CD8-positive, alpha-beta memory T cell (primary cell): ENCODE results near the gene EPS8L2. TPM values are rescaled to one million over a fixed set of nuclear protein-coding genes. Genes with fewer than 3 reads are reported as not detected.

ENCODE experiments used
- CTCF ChIA-PET: fragments of 350-600 bp; sonication (Branson Sonifier 250); formaldehyde crosslinking; loops from one replicate; lab custom pipeline; 2021; ENCODE audit warnings: antibody characterized with exemption; lab: Charles Lee
- POLR2A ChIA-PET: fragments of 350-600 bp; sonication (Branson Sonifier 250); formaldehyde crosslinking; loops from one replicate; lab custom pipeline; 2021; ENCODE audit warnings: antibody characterized with exemption; lab: Charles Lee
- DNase-seq, 5 donors: peaks; one replicate each; pipeline versions ENCODE4 v3.0.0 to v3.0.0-alpha.2; 2020 to 2022; ENCODE audit warnings: mixed read lengths in 1 of 5
- H3K27ac ChIP-seq: one replicate; pipeline ENCODE4 v1.7.0; 2013; ENCODE audit warnings: low read depth, mild to moderate bottlenecking, low read length, moderate library complexity
- H3K27me3 ChIP-seq: 2 replicates; pipeline ENCODE4 v1.7.0; 2013; ENCODE audit warnings: low read length, mild to moderate bottlenecking; ENCODE audit not compliant: insufficient read depth, poor library complexity, severe bottlenecking
- H3K36me3 ChIP-seq: 2 replicates; pipeline ENCODE4 v1.7.0; 2013; ENCODE audit warnings: mild to moderate bottlenecking, low read length, moderate library complexity; ENCODE audit not compliant: insufficient read depth
- H3K4me1 ChIP-seq: 2 replicates; pipeline ENCODE4 v1.7.0; 2013; ENCODE audit warnings: mild to moderate bottlenecking, low read length, moderate library complexity; ENCODE audit not compliant: insufficient read depth
- H3K4me3 ChIP-seq: 2 replicates; pipeline ENCODE4 v1.7.0; 2013; ENCODE audit warnings: mild to moderate bottlenecking, low read length
- H3K9me3 ChIP-seq: 2 replicates; pipeline ENCODE4 v1.7.0; 2013; ENCODE audit warnings: mild to moderate bottlenecking, low read length
- H3K27ac Mint-ChIP-seq, 8 donors: one replicate each; pipeline ENCODE4 v1.8.0; 2020 to 2021; ENCODE audit warnings: mixed read lengths in 8 of 8, mild to moderate bottlenecking in 6 of 8, inconsistent platforms in 3 of 8, moderate library complexity in 3 of 8
- H3K27me3 Mint-ChIP-seq, 2 donors: one replicate each; pipeline ENCODE4 v1.8.0; 2020 to 2021; ENCODE audit warnings: mixed read lengths in 2 of 2, mild to moderate bottlenecking in 1 of 2, moderate library complexity in 1 of 2
- H3K36me3 Mint-ChIP-seq, 3 donors: one replicate each; pipeline ENCODE4 v1.8.0; 2020 to 2021; ENCODE audit warnings: mixed read lengths in 3 of 3, inconsistent platforms in 1 of 3, mild to moderate bottlenecking in 1 of 3
- H3K4me1 Mint-ChIP-seq, 3 donors: one replicate each; pipeline ENCODE4 v1.8.0; 2020 to 2021; ENCODE audit warnings: mixed read lengths in 3 of 3, inconsistent platforms in 1 of 3, mild to moderate bottlenecking in 1 of 3
- H3K4me3 Mint-ChIP-seq, 7 donors: one replicate each; pipeline ENCODE4 v1.8.0; 2020 to 2021; ENCODE audit warnings: mixed read lengths in 7 of 7, mild to moderate bottlenecking in 6 of 7, moderate library complexity in 4 of 7, inconsistent platforms in 2 of 7
- H3K9me3 Mint-ChIP-seq, 5 donors: one replicate each; pipeline ENCODE4 v1.8.0; 2020 to 2022; ENCODE audit warnings: mixed read lengths in 5 of 5, mild to moderate bottlenecking in 3 of 5, moderate library complexity in 2 of 5, inconsistent platforms in 1 of 5
- polyA plus RNA-seq: library from polyadenylated mRNA; unstranded; fragments of 300-500 nt; fragmentation: Illumina TruSeq; gene quantifications from one replicate; pipeline ENCODE4 v1.2.3, GENCODE V29; 2021
- total RNA-seq, 2 experiments: library from RNA; stranded (reverse); gene quantifications; one replicate each; pipeline ENCODE4 v1.2.3, GENCODE V29; 2021

The EPS8L2 gene
- total and polyA plus RNA-seq, 3 experiments from 2014 or later, result 7.0 to 22.9 (median 7.8) TPM

- no peak for DNase-seq
- H3K27ac ChIP-seq, result no peak overlapping the region
- CTCF ChIA-PET, result interaction anchor here (0.8 to 1.0 kb wide), 2 partner anchors 20 to 119 kb away, joined by 3 to 4 read pairs; no protein-coding TSS in a partner anchor
- H3K27me3 ChIP-seq, result peaks cover 14% of the 10 kb centered on the region
- POLR2A ChIA-PET, result interaction anchor here (0.6 to 1.9 kb wide), 2 partner anchors 12 to 35 kb away, joined by 7 to 9 read pairs; partner anchors contain the start of genes DEAF1 and TMEM80
- H3K4me1 ChIP-seq, result no peaks in the 10 kb centered on the region
- H3K4me3 Mint-ChIP-seq, result peak overlapping the region in 3 of 7 donors; percentile 20 to 25 (median 20)
- no peaks in the 10 kb centered on the region for H3K9me3 ChIP-seq
- no peak overlapping the region for H3K4me3 ChIP-seq
- peaks cover 10 to 26% of the 10 kb centered on the region in 2 donors for H3K27me3 Mint-ChIP-seq
- H3K9me3 Mint-ChIP-seq, result no peaks in the 10 kb centered on the region
- peaks cover 2 to 15% (median 4%) of the 10 kb centered on the region in 3 donors for H3K4me1 Mint-ChIP-seq
- no peaks in the 10 kb centered on the region for H3K36me3 ChIP-seq
- peaks cover 0 to 3% (median 0%) of the 10 kb centered on the region in 3 donors for H3K36me3 Mint-ChIP-seq
- no peak overlapping the region for H3K27ac Mint-ChIP-seq
Measured at GRCh38 chr11:706957-707816, 1.2 kb downstream of the EPS8L2 start.

DNA sequence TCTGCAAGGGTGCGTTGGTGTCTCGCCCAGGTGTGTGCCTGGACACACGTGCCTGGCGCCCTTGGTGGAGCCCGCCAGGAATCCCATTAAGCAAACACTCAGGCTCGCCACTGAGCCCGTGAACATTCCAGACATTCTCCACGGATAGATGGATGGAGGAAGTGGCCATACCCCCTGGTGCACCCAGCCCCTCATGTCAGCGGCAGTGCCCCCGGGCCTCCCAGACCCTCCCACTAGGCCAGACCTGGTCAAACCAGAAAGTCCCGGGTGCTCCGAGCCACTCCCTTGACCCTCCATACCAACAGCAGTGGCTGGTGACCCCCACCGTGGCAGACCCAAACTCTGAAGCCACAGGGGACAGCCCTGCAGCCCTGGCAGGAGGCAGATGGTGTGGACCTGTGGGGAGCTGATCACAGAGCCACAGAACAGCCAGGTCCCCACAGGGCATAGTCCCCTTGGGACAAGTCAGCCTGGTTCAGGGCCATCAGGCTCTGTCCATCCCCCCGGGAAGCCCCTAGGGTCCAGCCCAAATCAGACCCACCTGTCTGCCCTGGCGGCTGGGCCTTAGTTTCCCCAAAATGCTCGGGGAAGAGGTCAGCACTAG lies 1.9 kb downstream of the EPS8L2 start:
- POLR2A ChIA-PET, result no interaction called here
- no peak overlapping the region for H3K27ac ChIP-seq
- Mint-ChIP-seq H3K27ac (no peak overlapping the region), H3K27me3 (peaks cover 10 to 26% of the 10 kb centered on the region in 2 donors), H3K4me3 (no peak overlapping the region), H3K4me1 (peaks cover 2 to 15% (median 4%) of the 10 kb centered on the region in 3 donors), H3K36me3 (peaks cover 0 to 3% (median 0%) of the 10 kb centered on the region in 3 donors), H3K9me3 (no peaks in the 10 kb centered on the region)
- no peaks in the 10 kb centered on the region for H3K4me1 ChIP-seq
- CTCF ChIA-PET, result no interaction called here
- DNase-seq, result no peak
- peaks cover 14% of the 10 kb centered on the region for H3K27me3 ChIP-seq
- no peaks in the 10 kb centered on the region for H3K9me3 ChIP-seq
- H3K4me3 ChIP-seq, result no peak overlapping the region
- no peaks in the 10 kb centered on the region for H3K36me3 ChIP-seq

DNA sequence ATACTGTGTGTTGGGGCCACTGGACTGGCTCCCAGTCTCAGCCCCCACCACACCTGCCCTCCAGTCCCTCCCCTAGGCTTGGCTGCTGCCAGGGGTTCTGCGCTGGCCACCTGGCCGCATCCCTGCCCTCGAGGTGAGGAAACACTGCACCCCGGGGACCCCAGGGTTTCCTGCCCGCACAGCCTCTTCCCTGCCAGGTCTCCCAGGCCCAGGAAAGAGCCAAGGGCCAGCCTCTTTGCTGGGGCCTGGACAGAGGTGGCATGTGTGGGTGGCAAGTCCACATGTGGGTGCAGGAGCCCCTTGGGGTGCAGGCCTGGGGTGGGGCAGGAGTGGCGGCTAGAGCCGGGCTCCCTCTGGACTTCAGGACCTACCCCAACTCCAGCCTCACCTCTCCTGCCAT lies 2.5 kb downstream of the EPS8L2 start:
- Histone ChIP-seq H3K4me1 (no peaks in the 10 kb centered on the region), H3K9me3 (no peaks in the 10 kb centered on the region), H3K4me3 (no peak overlapping the region), H3K36me3 (no peaks in the 10 kb centered on the region), H3K27ac (no peak overlapping the region), H3K27me3 (peaks cover 14% of the 10 kb centered on the region)
- ChIA-PET CTCF (no interaction called here), POLR2A (no interaction called here)
- Mint-ChIP-seq H3K9me3 (no peaks in the 10 kb centered on the region), H3K4me1 (peaks cover 2 to 15% (median 4%) of the 10 kb centered on the region in 3 donors), H3K36me3 (peaks cover 0 to 3% (median 0%) of the 10 kb centered on the region in 3 donors), H3K4me3 (no peak overlapping the region), H3K27ac (no peak overlapping the region), H3K27me3 (peaks cover 12 to 26% of the 10 kb centered on the region in 2 donors)
- DNase-seq, result no peak

DNA sequence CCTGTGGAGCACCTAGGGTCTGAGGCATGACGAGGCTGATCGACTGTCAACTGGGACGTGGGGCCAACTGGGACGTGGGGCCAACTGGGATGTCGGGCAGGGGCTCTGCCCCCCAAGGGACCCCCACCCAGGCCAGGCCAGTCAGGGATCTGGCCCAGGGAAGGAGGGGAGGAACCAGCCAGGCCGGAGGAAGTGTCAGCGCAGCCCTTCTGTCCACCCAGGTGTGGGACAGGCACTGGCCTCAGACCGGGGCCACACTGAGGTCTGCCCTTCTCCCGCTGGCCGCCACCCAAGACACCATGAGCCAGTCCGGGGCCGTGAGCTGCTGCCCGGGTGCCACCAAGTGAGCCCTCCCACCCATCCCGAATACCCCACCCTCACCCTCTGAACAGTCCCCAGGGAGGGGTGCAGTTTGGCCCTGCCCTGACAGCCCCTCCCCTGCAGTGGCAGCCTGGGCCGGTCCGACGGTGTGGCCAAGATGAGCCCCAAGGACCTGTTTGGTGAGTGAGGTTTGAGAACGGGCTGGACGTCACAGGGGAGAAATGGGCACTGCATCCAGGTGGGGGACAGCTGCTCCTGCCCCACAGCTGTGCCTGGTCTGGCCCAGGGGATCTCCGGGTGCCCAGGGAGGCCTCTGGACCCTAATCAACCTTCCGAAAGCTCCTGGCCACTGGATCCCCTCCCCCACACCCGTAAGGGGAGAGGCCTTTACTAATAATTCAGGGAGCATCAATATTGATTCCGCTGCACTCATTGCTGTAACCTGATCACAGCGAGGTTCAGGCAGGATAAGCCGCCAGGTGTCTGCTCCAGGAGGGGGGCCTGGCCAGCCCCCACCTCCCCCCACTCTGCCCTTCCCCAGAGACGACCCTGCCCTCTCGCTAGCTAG lies 3.3 kb downstream of the EPS8L2 start:
- POLR2A ChIA-PET, result interaction anchor here (0.6 kb wide), 1 partner anchor 46 kb away, joined by 4 read pairs; no protein-coding TSS in a partner anchor
- no peaks in the 10 kb centered on the region for H3K36me3 Mint-ChIP-seq

GRCh38 chr11:714436-714835 lies 8.4 kb downstream of the EPS8L2 start:
- Mint-ChIP-seq H3K4me1 (peaks cover 0 to 10% (median under 1%) of the 10 kb centered on the region in 3 donors), H3K27ac (no peak overlapping the region), H3K4me3 (peak overlapping the region in 1 of 7 donors; percentile 7), H3K27me3 (peaks cover 19 to 29% of the 10 kb centered on the region in 2 donors), H3K36me3 (no peaks in the 10 kb centered on the region), H3K9me3 (peaks cover 0 to 6% (median 0%) of the 10 kb centered on the region in 5 donors)
- ChIA-PET POLR2A (no interaction called here), CTCF (interaction anchor here (1.1 kb wide), 1 partner anchor 13 kb away, joined by 3 read pairs; no protein-coding TSS in a partner anchor)
- no peak overlapping the region for H3K4me3 ChIP-seq
- H3K9me3 ChIP-seq, result no peaks in the 10 kb centered on the region
- no peak overlapping the region for H3K27ac ChIP-seq
- H3K36me3 ChIP-seq, result no peaks in the 10 kb centered on the region
- no peaks in the 10 kb centered on the region for H3K4me1 ChIP-seq
- H3K27me3 ChIP-seq, result no peaks in the 10 kb centered on the region
- no peak for DNase-seq

More for the DNA sequence above, 3.3 kb downstream of the EPS8L2 start:
- H3K4me1 ChIP-seq, result no peaks in the 10 kb centered on the region
- no peak overlapping the region for H3K27ac ChIP-seq
- no peaks in the 10 kb centered on the region for H3K9me3 Mint-ChIP-seq
- no peak overlapping the region for H3K27ac Mint-ChIP-seq
- H3K27me3 Mint-ChIP-seq, result peaks cover 12 to 26% of the 10 kb centered on the region in 2 donors
- no peak overlapping the region for H3K4me3 Mint-ChIP-seq
- peaks cover 14% of the 10 kb centered on the region for H3K27me3 ChIP-seq
- no peak overlapping the region for H3K4me3 ChIP-seq
- DNase-seq, result no peak
- no peaks in the 10 kb centered on the region for H3K9me3 ChIP-seq
- H3K4me1 Mint-ChIP-seq, result peaks cover 0 to 13% (median 0%) of the 10 kb centered on the region in 3 donors
- H3K36me3 ChIP-seq, result no peaks in the 10 kb centered on the region
- CTCF ChIA-PET, result no interaction called here

DNA sequence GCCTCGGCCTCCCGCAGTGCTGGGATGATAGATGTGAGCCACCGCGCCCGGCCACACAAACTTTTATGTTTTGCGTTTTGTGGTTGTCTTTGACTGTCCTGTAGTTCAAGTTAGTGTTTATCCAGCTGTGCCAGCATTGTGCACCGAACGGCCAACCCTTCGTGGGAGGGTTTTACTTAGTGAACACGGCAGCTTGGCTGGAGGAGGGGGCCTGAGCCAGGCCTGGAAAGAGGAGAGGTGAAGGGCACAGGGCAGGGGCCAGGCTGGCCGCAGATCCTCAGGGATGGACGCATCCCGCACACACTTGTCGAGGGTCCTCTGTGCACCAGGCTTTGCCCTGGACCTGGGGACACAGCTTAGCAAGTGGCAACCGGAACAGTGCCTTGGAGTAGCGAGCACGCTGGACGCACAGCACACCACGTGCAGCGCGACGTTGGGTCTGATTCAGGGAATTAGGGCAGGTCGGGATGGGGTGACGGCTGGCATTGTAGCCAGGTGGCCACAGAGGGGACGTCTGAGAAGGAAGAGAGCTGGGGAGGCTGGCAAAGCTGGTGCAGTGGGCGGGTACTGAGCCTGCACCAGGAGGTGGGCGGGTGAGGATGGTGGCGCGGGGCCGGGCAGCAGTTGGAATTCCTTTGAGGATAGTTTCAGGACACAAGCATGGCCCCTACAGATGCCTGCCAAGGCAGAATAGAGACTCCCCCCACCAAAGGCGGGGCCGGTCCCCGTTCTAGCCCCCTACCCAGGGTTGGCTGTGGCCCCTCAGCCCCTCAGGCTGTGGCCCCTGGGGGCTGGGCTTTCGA lies 13.4 kb downstream of the EPS8L2 start:
- Histone ChIP-seq H3K9me3 (no peaks in the 10 kb centered on the region), H3K4me1 (peaks cover 21% of the 10 kb centered on the region), H3K4me3 (no peak overlapping the region), H3K27ac (no peak overlapping the region), H3K36me3 (no peaks in the 10 kb centered on the region), H3K27me3 (peaks cover 19% of the 10 kb centered on the region)
- ChIA-PET POLR2A (no interaction called here), CTCF (interaction anchor here (1.0 to 1.4 kb wide), 4 partner anchors 8 to 165 kb away, joined by 3 to 5 read pairs (median 3); partner anchors contain the start of gene TMEM80)
- H3K4me1 Mint-ChIP-seq, result peaks cover 7 to 31% (median 11%) of the 10 kb centered on the region in 3 donors
- H3K4me3 Mint-ChIP-seq, result peak overlapping the region in 6 of 7 donors; percentile 29 to 81 (median 46)
- H3K27me3 Mint-ChIP-seq, result peaks cover 14 to 34% of the 10 kb centered on the region in 2 donors
- H3K27ac Mint-ChIP-seq, result peak overlapping the region in 2 of 8 donors; percentile 47 to 64
- peaks cover 0 to 6% (median 0%) of the 10 kb centered on the region in 5 donors for H3K9me3 Mint-ChIP-seq
- no peaks in the 10 kb centered on the region for H3K36me3 Mint-ChIP-seq
- no peak for DNase-seq
